Measurements from ENCODE around the gene CRIP1.

DNA sequence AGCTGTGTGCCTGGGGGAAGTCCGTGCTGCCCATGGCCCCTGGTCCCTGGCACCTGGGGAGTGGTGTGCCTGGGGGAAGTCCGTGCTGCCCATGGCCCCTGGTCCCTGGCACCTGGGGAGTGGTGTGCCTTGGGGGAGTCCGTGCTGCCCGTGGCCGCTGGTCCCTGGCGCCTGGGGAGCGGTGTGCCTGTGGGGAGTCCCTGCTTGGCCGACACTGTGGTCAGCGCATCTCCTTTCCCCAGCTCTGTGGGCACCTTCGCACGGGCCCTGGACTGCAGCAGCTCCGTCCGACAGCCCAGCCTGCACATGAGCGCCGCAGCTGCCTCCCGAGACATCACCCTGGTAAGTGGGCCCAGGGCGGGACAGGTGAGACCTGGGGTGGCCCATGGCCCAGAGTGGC is 26.6 kb upstream of the CRIP1 start:
- no peak for TF ChIP-seq ZNF274 (IDR thresholded peaks at IDR 0.05; ENCODE audit: low read depth, low read length)
- TF ChIP-seq SUZ12 (IDR thresholded peaks at IDR 0.05; ENCODE audit: extremely low read depth, insufficient read depth, insufficient read length), result no peak

All from NT2/D1 (cell line).